Activated naive CD8-positive, alpha-beta T cell treated with anti-CD3 and anti-CD28 coated beads, Interleukin-2, amount 50 U/mL, for 24 hours (primary cell): ENCODE measurements around the gene MOCOS.
"Not testable (repeated sequence)": the region's sequence is repeated elsewhere in the genome, so short reads cannot be mapped to it uniquely, and the experiment has no call there.

Experiments
- ATAC-seq: fragments of 150-1000 bp; cut with Tn5 transposase; one replicate; pipeline ENCODE4 v1.10.0; 2021
- DNase-seq: peaks from one replicate; pipeline ENCODE4 v3.0.0; 2021
- H3K27ac Mint-ChIP-seq: one replicate; pipeline ENCODE4 v1.8.0; 2021; ENCODE audit warnings: mild to moderate bottlenecking, mixed read lengths
- H3K27me3 Mint-ChIP-seq: one replicate; pipeline ENCODE4 v1.8.0; 2021; ENCODE audit warnings: mixed read lengths
- H3K36me3 Mint-ChIP-seq: one replicate; pipeline ENCODE4 v1.8.0; 2021; ENCODE audit warnings: low read depth, mixed read lengths
- H3K4me1 Mint-ChIP-seq: one replicate; pipeline ENCODE4 v1.8.0; 2021; ENCODE audit warnings: mixed read lengths
- H3K4me3 Mint-ChIP-seq: one replicate; pipeline ENCODE4 v1.8.0; 2021; ENCODE audit warnings: mild to moderate bottlenecking, moderate library complexity, mixed read lengths
- H3K9me3 Mint-ChIP-seq: one replicate; pipeline ENCODE4 v1.8.0; 2021; ENCODE audit warnings: mixed read lengths

MOCOS gene

GRCh38 chr18:36167692-36168218, 19.5 kb upstream of the MOCOS start:
- Mint-ChIP-seq H3K27me3 (no peaks in the 10 kb centered on the region), H3K36me3 (peaks cover 59% of the 10 kb centered on the region), H3K4me3 (no peak overlapping the region), H3K4me1 (no peaks in the 10 kb centered on the region), H3K9me3 (no peaks in the 10 kb centered on the region), H3K27ac (peak overlapping the region; percentile 49)
- DNase-seq (no peak), ATAC-seq (no peak)

GRCh38 chr18:36168296-36168695, 19.0 kb upstream of the MOCOS start:
- DNase-seq, H3K27ac Mint-ChIP-seq, ATAC-seq, H3K4me1 Mint-ChIP-seq, H3K9me3 Mint-ChIP-seq, H3K27me3 Mint-ChIP-seq, H3K4me3 Mint-ChIP-seq: not testable (repeated sequence)
- H3K36me3 Mint-ChIP-seq, result peaks cover 55% of the 10 kb centered on the region

- Mint-ChIP-seq H3K4me3 (no peak overlapping the region), H3K27me3 (no peaks in the 10 kb centered on the region), H3K9me3 (no peaks in the 10 kb centered on the region), H3K4me1 (no peaks in the 10 kb centered on the region), H3K27ac (no peak overlapping the region), H3K36me3 (peaks cover 54% of the 10 kb centered on the region)
- no peak for DNase-seq
- ATAC-seq, result no peak
These were observed 17.4 kb upstream of the MOCOS start for GRCh38 chr18:36169938-36170337.

GRCh38 chr18:36175481-36175880, 11.8 kb upstream of the MOCOS start:
- Mint-ChIP-seq H3K36me3 (peaks cover 41% of the 10 kb centered on the region), H3K27ac (no peak overlapping the region), H3K27me3 (no peaks in the 10 kb centered on the region)

GRCh38 chr18:36176177-36176584, 11.1 kb upstream of the MOCOS start:
- Mint-ChIP-seq H3K36me3 (peaks cover 34% of the 10 kb centered on the region), H3K27me3 (no peaks in the 10 kb centered on the region), H3K4me3 (no peak overlapping the region), H3K27ac (no peak overlapping the region), H3K4me1 (peaks cover 7% of the 10 kb centered on the region), H3K9me3 (no peaks in the 10 kb centered on the region)
- no peak for DNase-seq
- ATAC-seq, result no peak

More at GRCh38 chr18:36175481-36175880, 11.8 kb upstream of the MOCOS start:
- H3K4me3 Mint-ChIP-seq, result no peak overlapping the region
- no peaks in the 10 kb centered on the region for H3K9me3 Mint-ChIP-seq
- DNase-seq, result no peak
- peaks cover 7% of the 10 kb centered on the region for H3K4me1 Mint-ChIP-seq
- ATAC-seq, result no peak

GRCh38 chr18:36176711-36177110, 10.6 kb upstream of the MOCOS start:
- H3K4me3 Mint-ChIP-seq, result no peak overlapping the region
- ATAC-seq (no peak), DNase-seq (no peak)
- no peaks in the 10 kb centered on the region for H3K9me3 Mint-ChIP-seq
- H3K27ac Mint-ChIP-seq, result no peak overlapping the region
- H3K36me3 Mint-ChIP-seq, result peaks cover 31% of the 10 kb centered on the region
- peaks cover 7% of the 10 kb centered on the region for H3K4me1 Mint-ChIP-seq
- no peaks in the 10 kb centered on the region for H3K27me3 Mint-ChIP-seq

- H3K36me3 Mint-ChIP-seq, result peaks cover 28% of the 10 kb centered on the region
- no peaks in the 10 kb centered on the region for H3K9me3 Mint-ChIP-seq
- ATAC-seq (no peak), DNase-seq (no peak)
- H3K27me3 Mint-ChIP-seq, result no peaks in the 10 kb centered on the region
- H3K4me3 Mint-ChIP-seq, result no peak overlapping the region
- H3K27ac Mint-ChIP-seq, result no peak overlapping the region
- peaks cover 7% of the 10 kb centered on the region for H3K4me1 Mint-ChIP-seq
These were observed 9.4 kb upstream of the MOCOS start for GRCh38 chr18:36177913-36178312.

- no peaks in the 10 kb centered on the region for H3K27me3 Mint-ChIP-seq
- H3K27ac Mint-ChIP-seq, result no peak overlapping the region
- DNase-seq, result no peak
- H3K9me3 Mint-ChIP-seq, result no peaks in the 10 kb centered on the region
- H3K36me3 Mint-ChIP-seq, result peaks cover 17% of the 10 kb centered on the region
- ATAC-seq, result no peak
- H3K4me3 Mint-ChIP-seq, result no peak overlapping the region
- H3K4me1 Mint-ChIP-seq, result peaks cover 7% of the 10 kb centered on the region
These were observed 7.5 kb upstream of the MOCOS start for GRCh38 chr18:36179562-36180355.

GRCh38 chr18:36181441-36181840, 5.9 kb upstream of the MOCOS start:
- DNase-seq, result no peak
- H3K27ac Mint-ChIP-seq, result no peak overlapping the region
- H3K4me1 Mint-ChIP-seq, result peaks cover 7% of the 10 kb centered on the region
- no peak for ATAC-seq
- H3K27me3 Mint-ChIP-seq, result no peaks in the 10 kb centered on the region
- H3K36me3 Mint-ChIP-seq, result peaks cover 8% of the 10 kb centered on the region
- no peak overlapping the region for H3K4me3 Mint-ChIP-seq
- H3K9me3 Mint-ChIP-seq, result no peaks in the 10 kb centered on the region

- Mint-ChIP-seq H3K4me1 (peaks cover 7% of the 10 kb centered on the region), H3K9me3 (no peaks in the 10 kb centered on the region)
These were observed 5.3 kb upstream of the MOCOS start for GRCh38 chr18:36181898-36182506.

GRCh38 chr18:36183033-36183432, 4.3 kb upstream of the MOCOS start:
- Mint-ChIP-seq H3K4me1 (peaks cover 8% of the 10 kb centered on the region), H3K27ac (no peak overlapping the region), H3K36me3 (no peaks in the 10 kb centered on the region)

More at GRCh38 chr18:36181898-36182506, 5.3 kb upstream of the MOCOS start:
- Mint-ChIP-seq H3K27me3 (no peaks in the 10 kb centered on the region), H3K36me3 (peaks cover 5% of the 10 kb centered on the region), H3K27ac (no peak overlapping the region), H3K4me3 (no peak overlapping the region)
- DNase-seq (no peak), ATAC-seq (no peak)

GRCh38 chr18:36183987-36184386, 3.3 kb upstream of the MOCOS start:
- Mint-ChIP-seq H3K4me3 (no peak overlapping the region), H3K27me3 (peaks cover 10% of the 10 kb centered on the region), H3K4me1 (peaks cover 12% of the 10 kb centered on the region), H3K27ac (no peak overlapping the region), H3K9me3 (no peaks in the 10 kb centered on the region), H3K36me3 (no peaks in the 10 kb centered on the region)
- no peak for DNase-seq
- no peak for ATAC-seq

More at GRCh38 chr18:36183033-36183432, 4.3 kb upstream of the MOCOS start:
- peaks cover under 1% of the 10 kb centered on the region for H3K27me3 Mint-ChIP-seq
- no peak overlapping the region for H3K4me3 Mint-ChIP-seq
- no peaks in the 10 kb centered on the region for H3K9me3 Mint-ChIP-seq
- ATAC-seq (no peak), DNase-seq (no peak)

- Mint-ChIP-seq H3K36me3 (no peaks in the 10 kb centered on the region), H3K4me1 (peaks cover 6% of the 10 kb centered on the region), H3K27me3 (peaks cover 13% of the 10 kb centered on the region), H3K9me3 (no peaks in the 10 kb centered on the region), H3K27ac (no peak overlapping the region), H3K4me3 (no peak overlapping the region)
- DNase-seq (no peak), ATAC-seq (no peak)
These were observed 2.1 kb upstream of the MOCOS start for GRCh38 chr18:36185157-36185556.

GRCh38 chr18:36185901-36186460, 1.3 kb upstream of the MOCOS start:
- Mint-ChIP-seq H3K4me1 (peaks cover 5% of the 10 kb centered on the region), H3K9me3 (no peaks in the 10 kb centered on the region), H3K27ac (no peak overlapping the region), H3K36me3 (no peaks in the 10 kb centered on the region), H3K4me3 (peak overlapping the region; percentile 76), H3K27me3 (peaks cover 17% of the 10 kb centered on the region)
- DNase-seq, result no peak
- ATAC-seq, result no peak
